ENCODE results near the gene KRTAP4-11.
"Not testable (repeated sequence)": the region's sequence is repeated elsewhere in the genome, so short reads cannot be mapped to it uniquely, and the experiment has no call there.

Gene KRTAP4-11

DNA sequence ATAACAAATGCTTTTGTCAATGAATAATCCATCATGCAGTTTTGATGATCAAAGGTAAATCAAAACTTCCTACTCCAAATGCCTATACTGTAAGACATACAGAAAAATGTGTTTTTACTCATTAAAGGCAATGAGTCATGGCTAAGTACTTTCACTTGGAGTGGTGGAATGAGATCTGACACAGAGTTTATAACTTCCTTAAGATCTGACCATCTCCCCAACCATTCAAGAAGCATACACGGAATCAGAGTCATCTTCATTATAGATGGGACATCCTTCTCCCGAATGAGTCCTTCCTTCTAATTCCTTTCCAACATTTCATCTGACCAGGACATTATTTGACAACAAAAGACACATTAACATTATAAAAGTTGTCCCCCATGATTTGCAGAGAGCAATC lies 34.7 kb downstream of the KRTAP4-11 start:
- not testable (repeated sequence) for DNase-seq (ENCODE audit: low read depth)

DNA sequence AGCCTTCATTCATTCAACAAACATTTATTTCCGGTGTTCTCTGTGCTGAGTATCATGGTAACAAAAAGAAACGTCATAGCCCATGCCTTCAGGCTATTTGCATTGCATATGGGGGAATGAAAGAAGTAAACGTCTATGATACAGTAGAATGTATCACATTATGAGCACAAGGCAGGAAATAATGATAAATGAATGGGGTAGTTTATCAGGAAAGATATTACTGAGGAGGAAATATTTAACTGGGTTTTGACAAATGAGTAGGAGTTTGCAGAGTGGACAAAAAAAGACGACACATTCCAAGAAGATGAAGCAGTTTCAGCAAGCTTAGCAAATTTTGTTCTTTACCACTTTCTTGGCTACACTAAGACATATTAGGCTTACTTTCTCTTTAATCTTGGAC lies 35.5 kb downstream of the KRTAP4-11 start:
- DNase-seq (ENCODE audit: low read depth) = no peak

DNA sequence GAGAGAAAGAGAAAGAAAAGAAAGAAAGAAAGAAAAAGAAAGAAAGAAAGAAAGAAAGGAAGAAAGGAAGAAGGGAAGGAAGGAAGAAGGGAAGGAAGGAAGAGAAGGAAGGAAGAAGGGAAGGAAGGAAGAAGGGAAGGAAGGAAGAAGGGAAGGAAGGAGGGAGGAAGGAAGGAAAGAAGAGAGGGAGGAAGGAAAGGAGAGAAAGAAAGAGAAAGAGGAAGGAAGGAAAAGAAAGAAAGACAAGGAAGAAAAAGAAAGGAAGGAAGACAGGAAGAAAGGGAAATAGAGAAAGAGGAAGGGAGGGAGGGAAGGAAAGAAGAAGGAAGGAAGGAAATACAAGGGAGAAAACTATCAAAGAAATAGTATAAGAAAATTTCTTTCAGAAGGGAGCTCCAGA lies 41.4 kb downstream of the KRTAP4-11 start:
- no peak for DNase-seq (ENCODE audit: low read depth)

DNA sequence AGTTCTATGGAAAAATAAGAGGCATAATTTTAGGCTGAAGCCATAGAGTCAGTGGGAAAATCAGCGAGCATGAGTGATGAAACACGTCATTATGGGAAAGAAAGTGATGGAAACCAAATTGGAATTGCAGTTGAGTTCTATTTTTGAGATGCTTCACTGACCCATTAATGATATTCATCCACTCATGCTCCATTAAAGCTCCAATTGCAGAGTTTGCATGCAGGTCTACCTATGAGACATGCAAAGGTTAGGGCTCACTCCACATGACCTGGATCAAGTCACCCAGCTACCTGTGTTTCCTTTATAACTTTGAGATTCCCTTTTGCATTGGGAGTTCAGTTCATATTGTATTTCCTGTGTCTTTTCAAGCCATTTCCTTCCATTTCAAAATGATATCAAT lies 44.5 kb downstream of the KRTAP4-11 start:
- no peak for DNase-seq (ENCODE audit: low read depth)

DNA sequence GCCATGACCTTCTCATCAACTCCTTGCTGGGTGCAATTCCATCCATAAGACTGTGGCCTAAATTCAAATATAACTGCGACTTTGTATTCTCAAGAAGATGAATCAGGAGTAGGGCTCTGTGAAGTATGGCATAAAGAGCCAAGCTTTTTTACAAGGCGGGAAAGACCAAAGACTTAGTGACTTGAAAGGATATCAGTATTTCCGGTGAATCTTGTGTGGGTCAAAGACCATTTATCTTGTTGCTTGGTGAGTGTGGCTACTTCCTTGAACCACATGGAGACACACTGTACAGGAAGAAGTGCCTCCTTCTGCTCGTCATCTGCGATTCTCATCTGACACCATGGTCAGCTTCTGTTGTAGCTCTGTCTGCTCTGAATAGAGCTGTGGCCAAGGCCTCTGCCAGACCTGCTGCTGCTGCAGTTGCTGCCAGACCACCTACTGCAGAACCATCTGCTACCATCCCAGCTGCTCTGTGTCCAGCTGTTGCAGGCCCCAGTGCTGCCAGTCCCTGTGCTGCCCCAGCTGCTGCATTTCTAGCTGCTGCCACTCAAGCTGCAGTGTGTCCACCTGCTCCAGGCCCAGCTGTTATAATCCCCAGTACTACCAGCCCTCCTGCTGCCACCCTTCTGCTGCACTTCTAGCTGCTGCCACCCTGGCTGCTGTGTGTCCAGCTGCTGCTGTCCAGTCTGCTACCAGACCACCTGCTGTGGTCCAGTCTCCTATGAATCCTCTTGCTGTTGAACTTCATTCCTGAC lies 46.4 kb downstream of the KRTAP4-11 start:
- no peak for DNase-seq (ENCODE audit: low read depth)

DNA sequence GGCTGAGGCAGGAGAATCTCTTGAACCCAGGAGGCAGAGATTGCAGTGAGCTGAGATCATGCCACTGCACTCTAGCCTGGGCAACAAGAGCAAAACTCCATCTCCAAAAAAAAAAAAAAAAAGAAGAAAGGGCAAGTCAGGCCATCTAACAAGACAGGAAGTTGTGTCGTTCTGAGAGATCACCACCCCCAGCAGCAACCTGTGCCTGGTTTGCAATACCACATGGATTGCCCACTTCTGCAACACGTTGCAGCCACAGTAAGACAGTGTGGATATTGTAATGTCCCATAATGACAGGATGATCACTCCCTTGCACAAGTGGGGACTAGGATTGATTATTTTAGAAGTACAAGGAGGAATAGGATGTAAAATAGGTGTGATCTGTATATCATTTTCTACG lies 49.1 kb downstream of the KRTAP4-11 start:
- no peak for DNase-seq (ENCODE audit: low read depth)

DNA sequence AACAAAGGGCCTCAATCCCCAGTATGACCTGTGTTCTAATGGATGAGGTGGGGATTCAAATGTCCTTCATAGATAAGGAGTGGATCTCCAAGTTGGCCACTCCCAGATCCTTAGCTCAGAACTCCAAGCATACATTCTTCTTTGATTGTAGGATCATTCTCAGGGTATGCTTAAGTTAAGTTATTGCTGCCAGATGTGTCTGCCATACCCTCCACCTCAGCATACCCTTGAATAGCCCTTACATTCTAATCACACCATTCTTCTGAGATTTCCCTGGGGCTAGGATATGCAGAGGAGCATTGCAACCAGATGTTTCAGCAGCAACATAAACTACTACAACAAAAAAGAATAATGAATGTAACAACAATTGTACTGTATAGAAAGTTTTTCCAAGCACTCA lies 50.9 kb downstream of the KRTAP4-11 start:
- no peak for DNase-seq (ENCODE audit: low read depth)

All from stimulated activated CD8-positive, alpha-beta memory T cell treated with anti-CD3 and anti-CD28 coated beads, Interleukin-12 subunit alpha, Interleukin-12 subunit beta, amount 100 ng/mL, for 1 hour (primary cell).